Mammary epithelial cell (primary cell): ENCODE results near the gene STXBP5.

ENCODE experiments used
- CTCF ChIP-seq, 2 donors: IDR thresholded peaks in 1 of 2; conservative IDR thresholded peaks in 1 of 2; 2 replicates each; pipeline ENCODE4 v1.5.1; 2011 to 2012; ENCODE audit warnings: inconsistent platforms in 2 of 2, low read length in 2 of 2, mild to moderate bottlenecking in 2 of 2, control low read depth in 1 of 2, low read depth in 1 of 2; ENCODE audit not compliant: insufficient read depth in 1 of 2; ENCODE audit errors: extremely low read depth in 1 of 2
- EZH2 ChIP-seq: IDR thresholded peaks from 2 replicates; pipeline ENCODE4 v1.6.1; 2012; ENCODE audit warnings: low read length, inconsistent platforms, borderline replicate concordance

- no peak for TF ChIP-seq CTCF (conservative IDR thresholded peaks at IDR 0.05 in 1 of 2, IDR thresholded peaks at IDR 0.05 in 1 of 2; ENCODE audit: extremely low read depth in 1 of 2, insufficient read depth in 1 of 2, low read depth in 1 of 2, low read length in 2 of 2)
- TF ChIP-seq EZH2 = no peak
These were observed 660 bp downstream of the STXBP5 start for GRCh38 chr6:147204843-147205311.
